ENCODE data around the gene MZT1.

MZT1 gene

DNA sequence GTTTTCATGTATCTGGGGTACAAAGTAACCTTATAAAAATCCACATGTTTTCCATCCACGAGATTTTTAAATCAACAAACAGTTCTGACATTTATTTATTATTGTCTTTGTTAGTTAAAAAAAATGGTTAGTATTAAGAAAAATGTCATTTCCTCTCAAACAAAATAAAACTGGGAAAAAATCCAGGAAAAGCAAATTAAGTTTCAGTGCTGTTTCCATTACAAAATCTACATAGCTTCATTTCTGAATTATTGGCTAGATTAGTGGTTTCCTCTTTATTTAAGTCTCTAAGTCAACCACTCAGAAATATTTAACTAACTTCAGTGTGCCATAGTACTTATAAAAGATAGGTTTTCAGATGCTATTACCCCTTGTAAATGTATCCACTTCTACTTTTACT lies 49.1 kb downstream of the MZT1 start:
- DNase-seq: no peak

DNA sequence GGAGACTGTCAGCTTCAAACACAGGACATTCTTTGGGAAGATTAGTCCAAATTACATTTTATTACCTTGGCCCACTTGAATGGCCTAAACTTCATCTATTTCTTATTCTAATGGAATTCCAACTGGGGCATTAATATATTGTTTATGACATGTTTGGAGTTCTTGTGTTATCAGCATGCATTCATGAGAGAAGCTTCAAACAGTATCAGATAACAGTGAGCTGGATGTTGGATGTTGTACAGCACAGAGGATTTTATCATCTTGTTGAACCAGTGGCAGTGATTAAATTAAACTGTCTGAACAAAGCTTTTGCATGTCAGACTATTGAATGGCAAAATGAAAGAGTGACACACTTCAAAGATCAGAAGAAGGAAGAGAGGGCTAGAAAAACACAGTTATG lies 50.0 kb downstream of the MZT1 start:
- no peak for DNase-seq

DNA sequence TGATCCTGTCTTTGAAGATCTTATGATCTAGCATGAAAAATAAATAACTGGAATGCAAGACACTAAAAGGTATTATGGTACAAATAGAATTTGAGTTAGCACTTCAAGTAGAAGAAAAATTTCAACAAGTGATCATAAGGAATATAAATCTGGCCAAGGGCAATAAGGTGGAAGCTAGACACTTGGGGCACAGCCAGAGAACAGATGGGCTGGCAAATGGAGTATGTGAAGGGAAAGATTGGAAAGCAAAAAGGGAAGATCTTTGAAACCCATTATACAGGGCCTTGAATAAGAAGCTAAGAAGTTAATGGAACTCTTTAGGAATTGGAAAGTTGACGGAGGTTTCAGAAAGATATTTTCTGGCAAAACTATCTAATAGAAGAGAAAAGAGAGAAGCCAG lies 61.0 kb downstream of the MZT1 start:
- DNase-seq: no peak

DNA sequence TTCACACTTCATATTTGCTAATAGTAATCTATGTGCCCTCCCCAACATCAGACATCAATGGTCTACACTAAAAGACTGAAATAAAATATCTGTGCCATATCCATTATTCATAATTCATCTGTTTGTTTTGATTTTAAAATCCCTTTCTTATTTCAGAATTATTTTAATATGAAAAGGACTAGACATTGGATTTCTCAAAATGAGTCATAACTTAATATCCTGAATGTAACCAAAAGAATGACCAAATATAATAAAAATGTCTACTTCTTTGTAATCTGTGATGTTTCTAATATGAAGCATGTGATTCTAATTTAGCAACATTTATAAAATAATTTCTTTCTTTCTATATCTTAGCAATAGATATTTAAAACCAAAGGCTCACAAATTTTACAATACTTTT lies 64.9 kb downstream of the MZT1 start:
- no peak for DNase-seq
